PC-9 (cell line): Measurements from ENCODE around the gene MORC1. TPM values are rescaled to one million over a fixed set of nuclear protein-coding genes. Genes with fewer than 3 reads are reported as not detected.

Source experiments
- BruUV-seq: library from RNA; stranded (reverse); fragments of 400-500 nt; replicated peaks from 2 replicates; lab custom pipeline; 2021; lab: Mats Ljungman, UMichigan
- CTCF ChIA-PET: fragments of 300-600 bp; sonication (Branson Sonifier 250); formaldehyde crosslinking; loops from one replicate; lab custom pipeline; 2022; ENCODE audit warnings: antibody characterized with exemption; lab: Charles Lee
- POLR2A ChIA-PET: fragments of 300-600 bp; sonication (Branson Sonifier 250); formaldehyde crosslinking; loops from one replicate; lab custom pipeline; 2022; ENCODE audit warnings: antibody characterized with exemption; ENCODE audit not compliant: unreplicated experiment; lab: Charles Lee
- DNase-seq, 2 experiments: peaks; one replicate each; pipeline versions ENCODE4 v3.0.0 to v3.0.0-alpha.2; 2015 to 2022; ENCODE audit warnings: mixed read lengths in 1 of 2
- H2AFZ ChIP-seq: fragments of 200-600 bp; sonication (generic); 2 replicates; pipeline ENCODE4 v1.8.1; 2017; ENCODE audit warnings: antibody characterized with exemption
- H3F3A ChIP-seq: fragments of 200-600 bp; sonication (generic); 2 replicates; pipeline ENCODE4 v1.8.1; 2017; ENCODE audit warnings: antibody characterized with exemption, mild to moderate bottlenecking, low read depth; ENCODE audit not compliant: insufficient read depth
- H3K27ac ChIP-seq: fragments of 200-600 bp; sonication (generic); 2 replicates; pipeline ENCODE4 v1.6.1; 2016; ENCODE audit warnings: mixed run types
- H3K27me3 ChIP-seq: fragments of 200-600 bp; sonication (generic); 2 replicates; pipeline ENCODE4 v1.6.1; 2016; ENCODE audit warnings: low read depth, mixed run types; ENCODE audit not compliant: insufficient read depth
- H3K36me3 ChIP-seq: fragments of 200-600 bp; sonication (generic); 2 replicates; pipeline ENCODE4 v1.6.1; 2016; ENCODE audit warnings: low read depth, mixed run types
- H3K4me1 ChIP-seq: fragments of 200-600 bp; sonication (generic); replicated peaks from 2 replicates; pipeline ENCODE4 v1.6.1; 2016; ENCODE audit warnings: mixed run types; ENCODE audit not compliant: insufficient read depth
- H3K4me2 ChIP-seq: fragments of 200-600 bp; sonication (generic); 2 replicates; pipeline ENCODE4 v1.6.1; 2017; ENCODE audit warnings: mixed run types
- H3K4me3 ChIP-seq: fragments of 200-600 bp; sonication (generic); 2 replicates; pipeline ENCODE4 v1.6.1; 2016; ENCODE audit warnings: mixed run types
- H3K79me2 ChIP-seq: fragments of 200-600 bp; sonication (generic); 2 replicates; pipeline ENCODE4 v1.6.1; 2017; ENCODE audit warnings: low read depth, mixed run types
- H3K9me2 ChIP-seq: fragments of 200-600 bp; sonication (generic); 2 replicates; pipeline ENCODE4 v1.8.1; 2017; ENCODE audit warnings: mild to moderate bottlenecking; ENCODE audit not compliant: insufficient read depth
- H3K9me3 ChIP-seq: fragments of 200-600 bp; sonication (generic); 2 replicates; pipeline ENCODE4 v1.8.1; 2016; ENCODE audit warnings: low read depth; ENCODE audit not compliant: insufficient read depth
- H4K20me1 ChIP-seq: fragments of 200-600 bp; sonication (generic); 2 replicates; pipeline ENCODE4 v1.8.1; 2017; ENCODE audit not compliant: insufficient read depth
- CTCF ChIP-seq: fragments of 200-600 bp; sonication (generic); conservative IDR thresholded peaks from 2 replicates; pipeline ENCODE4 v1.6.1; 2017; ENCODE audit warnings: mixed run types, antibody characterized with exemption, mild to moderate bottlenecking, moderate library complexity
- EZH2 ChIP-seq: fragments of 200-600 bp; sonication (generic); IDR thresholded peaks from 2 replicates; pipeline ENCODE4 v1.8.0; 2017; ENCODE audit warnings: antibody characterized with exemption, low read depth
- intact Hi-C: fragments of 100-400 bp; cut with micrococcal nuclease; formaldehyde crosslinking; loops from one replicate; pipeline ENCODE4 v1.10.0; 2022; ENCODE audit not compliant: unreplicated experiment
- total RNA-seq: library from RNA; stranded (reverse); gene quantifications from 2 replicates; pipeline ENCODE4 v1.2.3, GENCODE V29; 2021

Gene MORC1
- total RNA-seq, 1 experiment from 2014 or later = not detected

- no peaks in the 10 kb centered on the region for H3F3A ChIP-seq
- DNase-seq = no peak
- H2AFZ ChIP-seq = no peak overlapping the region
- intact Hi-C loops = no loop called here
- TF ChIP-seq CTCF (no peak), EZH2 (no peak)
- H3K4me1 ChIP-seq = no peaks in the 10 kb centered on the region
- no peaks in the 10 kb centered on the region for H3K79me2 ChIP-seq
- no TSS peak for BruUV-seq
- H4K20me1 ChIP-seq = no peaks in the 10 kb centered on the region
- ChIA-PET CTCF (no interaction called here), POLR2A (no interaction called here)
- H3K27ac ChIP-seq = no peak overlapping the region
- H3K4me2 ChIP-seq = no peak overlapping the region
- no peaks in the 10 kb centered on the region for H3K36me3 ChIP-seq
- H3K9me2 ChIP-seq = 0 out of 2 replicates have a peak, but pooled peaks cover 4% of the 10 kb centered on the region
- H3K9me3 ChIP-seq = no peaks in the 10 kb centered on the region
- H3K27me3 ChIP-seq = no peaks in the 10 kb centered on the region; the same call in 1 of the 2 replicates
- no peak overlapping the region for H3K4me3 ChIP-seq
Observed at GRCh38 chr3:109116031-109116430, 1.9 kb downstream of the MORC1 start.

- H3K27ac ChIP-seq = no peak overlapping the region
- no peaks in the 10 kb centered on the region for H4K20me1 ChIP-seq
- TF ChIP-seq CTCF (no peak), EZH2 (no peak)
- no peaks in the 10 kb centered on the region; the same call in 1 of the 2 replicates for H3K27me3 ChIP-seq
- DNase-seq = no peak
- H3K9me2 ChIP-seq = 0 out of 2 replicates have a peak, but pooled peaks cover 4% of the 10 kb centered on the region
- H3K4me2 ChIP-seq = no peak overlapping the region
- H3K4me3 ChIP-seq = no peak overlapping the region
- no peaks in the 10 kb centered on the region for H3K36me3 ChIP-seq
- H2AFZ ChIP-seq = no peak overlapping the region
- no TSS peak for BruUV-seq
- intact Hi-C loops = no loop called here
- H3K79me2 ChIP-seq = no peaks in the 10 kb centered on the region
- ChIA-PET POLR2A (no interaction called here), CTCF (no interaction called here)
- H3K9me3 ChIP-seq = no peaks in the 10 kb centered on the region
- H3K4me1 ChIP-seq = no peaks in the 10 kb centered on the region
- H3F3A ChIP-seq = no peaks in the 10 kb centered on the region
Observed at GRCh38 chr3:109115451-109115850, 2.5 kb downstream of the MORC1 start.

GRCh38 chr3:109114746-109115145, 3.2 kb downstream of the MORC1 start:
- DNase-seq = no peak
- POLR2A ChIA-PET = no interaction called here

More at GRCh38 chr3:109114746-109115145, 3.2 kb downstream of the MORC1 start:
- no peaks in the 10 kb centered on the region for H3K9me3 ChIP-seq
- H3F3A ChIP-seq = no peaks in the 10 kb centered on the region
- H3K36me3 ChIP-seq = no peaks in the 10 kb centered on the region
- 0 out of 2 replicates have a peak, but pooled peaks cover 4% of the 10 kb centered on the region for H3K9me2 ChIP-seq
- no peak for TF ChIP-seq CTCF
- TF ChIP-seq EZH2 = no peak
- H3K27me3 ChIP-seq = no peaks in the 10 kb centered on the region; the same call in 1 of the 2 replicates
- H3K4me1 ChIP-seq = no peaks in the 10 kb centered on the region
- no peak overlapping the region for H2AFZ ChIP-seq
- H3K4me3 ChIP-seq = no peak overlapping the region
- CTCF ChIA-PET = no interaction called here
- intact Hi-C loops = loop anchor here (5.0 kb wide), 1 partner anchor 238 kb away; no protein-coding TSS in a partner anchor
- H4K20me1 ChIP-seq = no peaks in the 10 kb centered on the region
- H3K79me2 ChIP-seq = no peaks in the 10 kb centered on the region
- BruUV-seq = no TSS peak
- no peak overlapping the region for H3K27ac ChIP-seq
- no peak overlapping the region for H3K4me2 ChIP-seq
